Suppressor macrophage (primary cell): ENCODE results near the gene TECR.

Experiments
- DNase-seq, 4 experiments: peaks; one replicate each; pipeline ENCODE4 v3.0.0-alpha.2; 2020 to 2022

Gene TECR

DNA sequence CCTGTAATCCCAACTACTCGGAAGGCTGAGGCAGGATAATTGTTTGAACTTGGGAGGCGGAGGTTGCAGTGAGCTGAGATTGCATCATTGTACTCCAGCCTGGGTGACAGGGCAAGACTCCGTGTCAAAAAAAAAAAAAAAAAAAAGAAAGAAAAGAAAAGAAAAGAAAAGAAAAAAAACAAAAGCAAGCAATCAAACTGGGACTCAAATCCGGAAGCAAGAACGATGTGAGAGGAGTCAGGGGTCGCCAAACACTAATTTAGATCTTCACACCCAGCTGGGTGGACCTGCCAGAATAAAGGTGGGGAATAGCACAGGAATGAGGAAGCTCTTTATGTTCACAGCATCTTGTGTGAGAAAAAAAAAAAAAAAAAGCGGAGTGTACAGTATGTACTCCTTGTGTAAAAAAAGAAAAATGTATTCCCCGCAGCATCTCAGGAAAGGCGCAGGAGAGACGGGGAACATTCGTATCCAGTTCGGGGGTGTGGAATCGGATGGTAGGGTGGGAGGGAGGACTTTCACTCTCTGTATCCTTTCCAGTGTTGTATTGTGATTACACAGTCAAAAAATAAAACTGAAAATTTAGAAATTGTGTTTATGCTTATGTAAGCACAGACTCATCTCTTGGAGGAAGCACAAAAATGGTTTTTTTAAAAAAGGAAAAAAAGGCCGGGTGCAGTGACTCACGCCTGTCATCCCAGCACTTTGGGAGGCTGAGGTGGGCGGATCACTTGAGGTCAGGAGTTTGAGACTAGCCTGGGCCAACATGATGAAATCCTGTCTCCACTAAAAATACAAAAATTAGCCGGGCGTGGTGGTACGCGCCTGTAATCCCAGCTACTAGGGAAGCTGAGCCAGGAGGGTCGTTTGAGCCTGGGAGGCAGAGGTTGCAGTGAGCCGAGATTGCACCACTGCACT lies 18.8 kb upstream of the TECR start:
- peak; percentile 73 to 94 (median 86) for DNase-seq

DNA sequence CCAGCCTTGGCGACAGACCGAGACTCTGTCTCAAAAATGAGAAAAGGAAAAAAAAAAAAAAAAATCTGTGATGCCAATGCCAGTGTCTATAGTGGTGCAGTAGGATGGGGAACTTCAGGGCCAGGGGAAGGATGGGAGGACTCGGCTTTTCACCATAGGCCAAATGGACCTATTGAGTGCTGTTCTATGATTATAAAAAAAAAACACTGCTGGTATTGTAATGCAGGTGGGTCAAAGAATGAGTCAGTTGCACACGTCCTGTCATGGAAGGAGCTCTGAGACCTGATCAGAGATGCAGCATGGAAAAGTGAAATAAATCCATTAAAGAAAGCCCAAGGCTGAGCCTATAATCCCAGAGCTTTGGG lies 18.2 kb upstream of the TECR start:
- DNase-seq: peak in 2 of 4 experiments; percentile 45 to 51

DNA sequence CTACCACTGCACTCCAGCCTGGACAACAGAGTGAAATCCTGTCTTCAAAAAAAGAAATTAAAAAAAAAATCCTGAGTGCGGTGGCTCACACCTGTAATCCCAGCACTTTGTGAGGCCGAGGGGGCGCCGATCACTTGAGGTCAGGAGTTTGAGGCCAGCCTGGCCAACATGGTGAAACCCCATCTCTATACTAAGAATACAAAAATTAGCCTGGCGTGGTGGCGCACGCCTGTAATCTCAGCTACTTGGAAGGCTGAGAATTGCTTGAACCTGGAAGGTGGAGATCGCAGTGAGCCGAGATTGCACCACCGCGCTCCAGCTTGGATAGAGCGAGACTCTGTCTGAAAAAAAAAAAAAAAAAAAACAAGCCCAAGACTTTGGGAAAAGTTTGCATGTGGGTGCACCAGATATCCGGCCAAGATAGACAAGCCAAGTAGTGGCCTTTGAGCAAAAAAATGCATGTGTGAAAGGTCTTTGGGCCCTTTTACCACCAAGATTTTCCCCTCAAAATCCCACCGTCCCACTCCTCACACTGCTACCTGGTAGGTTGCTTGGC lies 16.9 kb upstream of the TECR start:
- DNase-seq: no peak

DNA sequence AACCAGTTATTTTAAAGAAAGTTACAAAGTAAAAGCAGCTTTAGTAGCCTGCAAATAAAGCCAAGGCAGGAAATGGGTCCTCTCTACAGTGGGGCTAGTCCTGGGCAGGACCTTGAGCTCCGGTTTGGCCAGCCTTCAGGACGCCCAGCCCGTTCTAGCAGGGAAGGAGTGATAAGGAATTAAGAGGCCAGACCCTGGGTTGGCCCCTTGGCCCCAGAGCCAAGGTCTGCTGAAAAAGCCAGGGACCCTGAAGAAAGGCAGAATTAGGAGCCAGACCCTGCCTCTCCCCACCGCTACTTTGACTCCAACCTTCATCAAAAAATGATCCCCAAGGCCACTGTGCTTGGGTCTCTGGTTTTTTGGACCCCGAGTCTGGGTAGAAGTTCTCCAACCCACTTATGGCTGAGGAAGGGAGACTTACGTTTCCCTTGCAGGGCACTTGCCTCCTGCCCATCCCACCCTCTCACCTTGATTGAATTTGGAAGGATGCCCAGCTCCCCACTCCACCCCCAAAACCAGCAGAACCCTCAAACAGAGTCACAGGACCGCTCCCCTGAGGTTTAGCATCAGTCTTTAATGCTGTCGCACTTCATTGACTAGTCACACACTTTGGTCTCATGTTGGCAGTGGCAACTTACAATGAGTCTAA lies 15.1 kb upstream of the TECR start:
- DNase-seq: no peak

DNA sequence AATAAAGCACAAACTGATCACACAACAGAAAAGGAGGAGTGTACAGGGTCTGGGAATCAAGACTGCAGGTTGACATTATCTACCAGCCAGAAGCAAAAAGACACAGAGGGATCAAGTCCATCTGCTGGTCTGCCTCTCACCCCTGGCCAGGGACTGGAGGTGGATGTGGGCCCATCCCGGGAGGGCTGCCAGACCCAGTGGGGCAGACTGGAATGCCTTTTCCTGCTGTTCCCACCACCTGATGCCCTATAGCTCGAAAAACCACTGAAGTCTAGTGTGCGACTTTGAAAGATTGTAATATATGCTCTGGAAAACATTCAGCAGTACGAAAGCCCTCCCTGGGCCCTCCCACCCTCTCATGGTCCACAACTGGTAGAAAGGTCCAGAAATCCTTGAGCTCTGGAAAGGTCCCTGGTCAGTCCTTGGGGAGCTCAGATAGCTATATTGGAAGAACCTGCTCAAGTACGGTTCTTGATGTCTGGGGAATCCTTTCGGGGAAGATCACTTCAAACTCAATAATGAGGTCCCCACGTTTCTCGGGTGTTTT lies 13.8 kb upstream of the TECR start:
- DNase-seq: no peak

DNA sequence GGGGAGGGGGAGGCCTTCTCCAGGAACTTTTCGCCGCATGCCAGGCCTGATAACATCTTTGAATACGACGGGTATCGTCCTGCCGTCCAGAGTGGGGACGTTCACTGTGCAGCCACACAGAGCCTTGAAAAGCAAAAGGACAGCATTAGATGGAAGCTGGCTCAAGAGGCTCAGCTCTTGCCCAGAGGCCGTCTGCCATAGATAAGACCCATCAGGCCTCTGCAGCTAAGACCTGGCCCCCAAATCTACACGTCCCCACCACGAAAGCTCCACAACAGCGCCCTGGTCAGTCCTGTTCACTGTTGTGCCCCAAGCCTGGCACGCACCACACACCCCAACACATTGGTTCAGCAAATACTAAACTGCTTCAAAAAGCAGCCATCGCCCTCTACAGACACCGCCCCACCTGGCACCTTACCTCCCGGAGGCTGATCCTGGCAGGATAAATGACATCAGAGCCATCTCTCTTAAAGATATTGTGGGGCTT lies 13.3 kb upstream of the TECR start:
- no peak for DNase-seq

DNA sequence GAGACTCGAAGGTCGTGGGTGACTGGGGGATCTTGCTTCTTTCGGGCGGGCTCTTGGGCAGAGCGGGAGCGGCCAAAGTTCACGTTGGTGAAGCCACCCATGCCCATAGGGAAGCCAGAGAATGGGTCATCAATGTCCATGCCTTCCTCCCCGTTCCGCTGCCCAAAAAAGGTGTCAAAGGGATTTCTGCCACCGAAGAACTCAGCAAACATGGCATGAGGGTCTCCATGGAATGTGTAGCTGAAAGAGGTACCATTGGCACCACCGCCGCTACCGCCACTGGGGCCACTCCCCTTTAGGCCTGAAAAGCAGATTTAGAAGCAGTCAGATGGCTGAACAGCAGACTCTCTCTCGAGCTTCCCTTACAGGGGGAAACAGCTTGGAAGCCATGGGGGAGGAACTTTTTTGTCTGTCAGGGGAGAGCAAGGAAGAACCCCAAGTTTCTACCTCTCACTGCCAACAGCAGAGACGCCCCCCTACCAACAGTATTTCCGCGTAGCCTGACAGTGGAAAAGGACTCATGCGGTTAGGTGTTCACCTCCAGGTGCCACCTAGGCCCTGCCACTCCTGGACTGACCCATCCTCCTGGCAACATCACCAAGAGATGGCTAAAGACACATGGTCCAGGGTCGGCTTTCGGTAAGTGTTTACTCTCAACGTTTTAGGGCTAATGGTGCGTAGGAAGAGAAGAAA lies 12.5 kb upstream of the TECR start:
- DNase-seq: peak in 2 of 4 experiments; percentile 21 to 41

DNA sequence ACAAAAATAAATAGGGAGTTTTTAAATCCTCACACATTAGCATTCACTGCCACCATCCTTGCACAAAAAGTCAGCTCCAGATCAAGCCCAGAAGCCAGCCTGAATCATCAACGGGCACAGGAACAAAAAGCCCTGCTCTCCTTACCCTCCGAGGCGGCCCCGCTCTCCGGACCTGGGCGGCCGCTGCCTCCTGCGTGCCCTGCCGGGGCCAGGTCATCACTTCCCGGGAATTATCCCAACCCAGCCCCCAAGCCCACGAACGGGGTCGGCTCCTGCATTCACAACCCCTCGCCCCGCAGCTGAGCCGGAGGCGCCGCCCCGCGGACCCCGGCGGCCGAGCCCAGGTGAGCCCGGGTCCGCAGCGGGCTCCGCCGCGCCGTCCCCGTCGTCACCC lies 12.0 kb upstream of the TECR start:
- DNase-seq: peak in 1 of 4 experiments; percentile 47

DNA sequence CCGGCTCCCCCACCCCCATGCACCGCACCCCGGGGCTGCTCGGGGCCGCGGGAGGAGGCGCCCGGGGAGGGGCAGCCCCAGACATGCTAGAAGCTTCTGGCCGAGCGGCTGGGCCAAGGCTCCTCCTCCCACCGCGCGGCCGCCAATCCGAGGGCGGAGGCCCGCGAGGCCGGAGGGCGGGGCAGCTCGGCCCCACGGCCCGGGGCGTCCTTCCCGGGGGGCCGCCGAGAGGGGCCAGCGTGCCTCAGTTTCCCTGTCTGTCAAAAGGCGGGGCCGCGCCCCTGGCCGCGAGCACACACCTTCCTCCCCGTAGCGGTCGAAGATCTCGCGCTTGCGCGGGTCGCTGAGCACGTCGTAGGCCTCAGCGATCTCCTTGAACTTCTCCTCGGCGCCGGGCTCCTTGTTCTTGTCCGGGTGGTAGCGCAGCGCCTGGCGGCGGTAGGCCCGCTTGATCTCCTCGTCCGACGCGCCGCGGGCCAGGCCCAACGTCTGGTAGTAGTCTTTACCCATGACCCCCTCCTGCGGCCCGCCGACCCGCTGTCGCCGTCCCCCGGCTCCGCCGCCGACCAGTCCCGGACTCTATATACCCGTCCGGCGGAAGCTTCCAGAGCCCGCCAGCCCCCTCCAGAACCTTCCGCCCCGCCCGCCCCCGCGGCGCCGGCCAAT lies 11.4 kb upstream of the TECR start, which contains the start of gene DNAJB1:
DNAJB1 (minus strand) TSS at position 558 of the 666 bp plus-strand sequence; CDS start at position 510, 48 bp downstream.
- peak; percentile 84 to 94 (median 90) for DNase-seq

DNA sequence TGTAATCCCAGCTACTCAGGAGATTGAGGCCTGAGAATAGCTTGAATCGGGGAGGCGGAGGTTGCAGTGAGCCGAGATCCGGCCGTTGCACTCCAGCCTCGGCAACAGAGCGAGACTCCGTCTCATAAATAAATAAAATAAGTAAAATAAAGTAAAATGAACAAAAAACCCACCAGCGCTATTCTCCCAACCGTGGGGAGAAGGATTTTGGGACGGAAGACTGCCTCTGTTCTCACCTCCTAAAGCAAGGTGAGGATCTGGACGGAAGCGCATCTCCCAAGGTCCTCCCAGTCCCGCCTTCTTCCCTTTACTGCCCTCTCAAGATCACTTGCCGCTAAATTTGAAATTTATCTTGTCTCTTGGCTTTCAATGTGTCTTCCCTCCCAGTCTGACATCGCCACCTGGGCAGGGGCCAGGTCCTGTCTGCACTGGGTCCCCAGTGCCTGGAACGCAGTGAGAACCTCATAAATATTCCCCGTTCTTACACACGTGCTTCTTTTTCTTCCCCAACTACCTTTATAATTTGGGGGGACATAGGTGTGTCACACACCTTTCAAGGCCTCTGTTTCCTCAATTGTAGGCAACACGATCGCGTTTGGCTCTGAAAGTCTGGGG lies 10.0 kb upstream of the TECR start:
- DNase-seq: no peak

DNA sequence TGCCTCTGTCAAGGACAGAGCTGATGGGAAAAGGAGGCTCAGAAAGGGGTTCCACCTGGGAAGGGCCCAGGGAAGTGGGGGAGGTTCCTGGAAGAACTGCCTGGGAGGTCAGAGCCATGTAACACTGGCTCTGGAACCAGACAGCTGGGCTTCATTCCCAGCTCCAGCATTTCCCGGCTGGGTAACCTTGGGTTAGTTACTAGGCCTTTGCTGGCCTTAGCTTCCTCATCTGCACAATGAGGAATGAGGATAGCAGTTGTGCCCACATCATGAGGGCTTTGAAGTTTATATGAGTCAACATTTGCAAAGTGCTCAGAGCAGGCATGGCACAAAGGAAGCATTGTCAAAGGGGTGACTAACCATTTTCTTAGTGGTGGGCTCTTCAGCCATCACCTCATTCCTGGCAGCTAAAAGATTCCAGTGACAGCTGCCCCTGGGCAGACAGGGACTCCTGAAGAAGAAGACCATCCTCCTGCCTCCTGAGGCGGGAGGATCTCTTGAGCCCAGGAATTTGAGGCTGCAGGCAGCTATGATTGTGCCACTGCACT lies 9.5 kb upstream of the TECR start:
- peak; percentile 66 to 87 (median 75) for DNase-seq

DNA sequence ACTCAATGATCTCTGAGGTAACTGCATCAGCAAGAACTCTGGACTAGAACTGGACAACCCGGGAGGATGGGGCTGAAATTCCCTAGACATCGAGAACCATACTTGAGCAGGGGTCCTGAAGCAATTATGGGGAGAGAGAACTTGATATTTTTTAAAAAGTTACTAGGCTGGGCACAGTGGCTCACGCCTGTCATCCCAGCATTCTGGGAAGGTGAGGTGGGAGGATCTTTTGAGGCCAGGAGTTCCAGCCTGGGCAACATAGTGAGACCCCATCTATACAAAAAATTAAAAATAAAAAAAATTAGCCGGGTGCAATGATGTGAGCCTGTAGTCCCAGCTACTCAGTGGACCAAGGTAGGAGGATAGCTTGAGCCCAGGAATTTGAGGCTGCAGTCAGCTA lies 8.9 kb upstream of the TECR start:
- no peak for DNase-seq

DNA sequence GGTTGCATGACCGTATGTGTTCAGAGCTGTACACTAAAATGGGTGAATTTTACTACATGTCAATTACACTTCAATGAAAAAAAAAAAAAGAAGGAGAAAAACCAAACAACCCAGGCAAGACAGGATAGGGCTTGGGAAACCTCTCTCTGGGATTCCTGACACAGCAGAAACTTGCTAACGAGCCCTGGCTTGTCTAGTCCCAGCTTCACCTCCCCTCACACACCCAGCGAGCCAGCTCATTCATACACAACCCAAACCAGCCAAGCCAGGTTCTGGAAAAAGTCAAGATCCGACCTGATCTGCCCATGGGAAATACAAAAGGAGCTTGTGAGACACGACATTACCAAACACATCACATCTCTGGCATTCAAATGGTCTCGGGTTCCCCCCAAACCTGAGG lies 3.7 kb upstream of the TECR start:
- no peak for DNase-seq

DNA sequence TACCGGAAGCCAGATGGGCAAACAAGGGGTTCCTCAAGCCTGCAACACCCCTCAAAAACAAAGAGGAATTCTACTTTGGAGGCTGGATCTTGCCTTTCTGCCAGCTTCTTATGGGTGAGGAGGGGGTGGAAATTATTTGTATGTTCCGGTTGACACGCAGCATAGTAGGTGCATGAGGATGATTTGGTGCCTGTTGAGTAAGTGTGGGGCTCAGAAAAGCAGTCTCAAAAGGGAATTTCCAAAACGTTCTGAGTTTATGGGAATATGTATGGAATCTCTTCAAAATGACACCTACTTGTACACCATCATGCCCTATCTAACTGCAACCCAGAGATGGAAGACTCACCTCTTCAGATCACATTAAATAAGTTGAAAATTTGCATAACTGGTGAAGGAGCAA lies 3.0 kb upstream of the TECR start:
- DNase-seq: no peak

DNA sequence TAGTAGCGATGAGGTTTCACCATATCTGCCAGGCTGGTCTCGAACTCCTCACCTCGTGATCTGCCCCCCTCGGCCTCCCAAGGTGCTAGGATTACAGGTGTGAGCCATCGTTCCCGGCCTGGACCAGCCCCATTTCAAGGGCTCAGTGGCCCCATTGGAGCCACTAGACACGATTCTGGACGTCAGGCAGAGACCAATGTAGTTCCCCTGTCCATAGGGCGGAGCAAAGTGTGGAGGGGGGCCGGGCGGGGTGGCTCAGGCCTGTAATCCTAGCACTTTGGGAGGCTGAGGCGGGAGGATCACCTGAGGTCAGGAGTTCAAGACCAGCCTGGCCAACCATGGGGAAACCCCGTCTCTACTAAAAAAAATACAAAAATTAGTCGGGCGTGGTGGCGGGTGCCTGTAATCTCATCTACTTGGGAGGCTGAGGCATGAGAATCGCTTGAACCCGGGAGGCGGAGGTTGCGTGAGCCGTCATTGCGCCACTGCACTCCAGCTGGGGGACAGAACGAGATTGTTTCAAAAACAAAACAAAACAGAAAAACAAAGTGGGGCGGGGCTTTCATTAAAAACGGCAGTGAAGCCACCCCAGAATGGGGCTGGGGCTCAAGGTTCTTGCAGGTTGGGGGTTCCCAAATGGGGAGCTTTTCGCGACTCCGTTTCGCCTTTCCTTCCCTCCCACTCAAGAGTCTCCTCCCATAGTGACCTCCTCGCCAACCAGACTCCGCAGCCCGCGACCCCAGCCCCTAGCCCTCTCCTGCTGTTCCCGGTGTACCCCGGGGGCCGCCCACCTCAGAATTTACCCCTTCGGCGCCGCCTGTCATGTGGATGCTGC lies 758 bp upstream of the TECR start:
- peak in 1 of 4 experiments; percentile 29 for DNase-seq

DNA sequence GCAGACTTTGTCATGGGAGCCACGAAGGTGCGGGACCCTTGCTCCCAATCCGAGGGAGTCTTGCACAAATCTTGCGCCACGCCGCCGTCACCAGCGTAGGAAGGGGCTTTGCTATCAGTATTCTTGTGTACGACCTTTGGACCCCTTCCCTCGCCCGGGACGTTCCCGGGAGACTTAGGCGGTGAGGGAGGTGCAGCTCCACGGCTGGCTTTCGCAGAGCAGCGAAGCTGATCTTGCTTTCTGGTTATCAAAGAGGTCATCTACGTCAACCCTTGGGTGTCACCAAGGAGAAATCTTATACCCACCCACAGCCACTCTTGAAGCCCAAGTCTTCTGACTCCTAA lies 583 bp downstream of the TECR start:
- DNase-seq: peak; percentile 82 to 92 (median 88)

DNA sequence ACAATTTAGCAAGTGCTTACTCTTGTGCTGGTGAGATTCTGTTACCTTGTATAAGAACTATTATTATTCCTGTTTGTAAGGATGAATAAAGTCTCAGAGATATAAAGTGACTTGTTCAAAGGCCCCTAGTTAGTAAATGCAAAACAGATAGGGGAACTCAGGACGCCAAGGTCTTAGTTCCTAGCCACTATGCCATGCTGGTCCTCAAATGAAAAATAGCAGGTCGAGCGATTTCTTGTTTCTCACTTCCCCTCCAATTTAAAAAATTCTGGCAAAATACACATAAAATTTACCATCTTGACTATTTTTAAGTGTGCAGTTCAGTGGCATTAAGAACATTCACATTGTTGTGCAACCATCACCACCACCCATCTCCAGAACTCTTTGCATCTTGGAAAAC lies 1.1 kb downstream of the TECR start:
- peak; percentile 30 to 71 (median 55) for DNase-seq

DNA sequence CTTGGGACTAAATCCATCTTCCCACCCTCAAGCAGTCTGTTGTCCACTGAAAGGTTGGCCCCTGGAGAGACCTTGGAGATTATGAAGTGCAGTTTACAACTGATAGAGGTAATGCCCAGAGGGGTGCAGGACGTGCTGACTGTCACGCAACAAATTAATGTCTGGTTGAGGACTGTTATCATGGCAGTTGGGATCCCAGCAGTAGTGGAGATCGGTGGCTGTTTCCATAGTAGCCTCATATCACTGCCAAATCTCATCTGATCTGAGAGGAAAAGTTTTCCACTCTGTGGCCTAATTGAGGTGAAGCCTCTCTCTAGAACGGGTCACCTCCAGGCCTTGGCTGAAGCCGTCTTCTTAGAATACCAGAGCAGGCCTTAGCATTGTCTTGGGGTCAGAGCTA lies 4.1 kb downstream of the TECR start:
- no peak for DNase-seq

DNA sequence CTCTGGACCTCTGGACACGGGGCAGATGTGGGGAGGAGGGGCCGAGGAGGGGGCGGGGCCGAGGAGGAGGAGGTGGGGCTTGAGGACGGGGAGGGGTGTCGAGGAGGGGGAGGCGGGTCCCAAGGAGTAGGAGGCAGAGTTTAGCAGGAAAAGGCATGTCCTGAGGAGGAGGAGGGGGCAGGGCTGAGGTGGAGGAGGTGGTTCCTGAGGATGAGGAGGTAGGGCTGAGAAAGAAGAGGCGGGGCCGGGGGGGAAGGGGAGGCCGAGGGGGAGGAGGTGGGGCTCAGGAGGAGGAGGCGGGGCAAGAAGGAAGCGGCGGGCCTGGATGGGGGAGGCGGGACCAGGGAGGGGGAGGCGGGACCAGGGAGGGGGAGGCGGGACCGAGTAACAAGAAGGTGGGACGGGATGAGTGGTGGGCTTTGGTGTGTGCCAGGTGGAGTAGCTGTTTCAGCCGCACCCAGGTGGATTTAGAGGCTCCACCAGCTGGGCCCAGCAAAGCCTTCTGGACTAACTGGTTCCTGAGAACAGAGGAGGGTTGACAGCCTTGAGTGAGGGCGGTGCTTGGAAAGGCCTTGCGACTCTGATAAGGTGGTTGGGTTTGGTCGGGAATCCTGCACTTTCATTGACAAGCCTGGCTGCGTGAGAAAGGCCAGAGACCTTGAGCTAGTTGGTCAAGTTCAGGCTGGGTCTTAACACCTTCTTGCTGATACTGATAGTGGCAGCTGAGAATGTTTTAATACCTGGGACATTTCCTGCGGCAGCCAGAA lies 7.7 kb downstream of the TECR start:
- peak in 1 of 4 experiments; percentile 35 for DNase-seq
